Panc1 (cell line): ENCODE measurements around the gene NR0B2. TPM values are rescaled to one million over a fixed set of nuclear protein-coding genes. Genes with fewer than 3 reads are reported as not detected.
A peak's percentile ranks its signal among the peaks of the same experiment; 100 is the strongest.

Experiments
- ATAC-seq: fragments of 200-7000 bp; cut with Tn5 transposase; 2 replicates; pipeline ENCODE4 v1.9.1; 2020; ENCODE audit warnings: mild to moderate bottlenecking, moderate library complexity
- Bru-seq: library from RNA; stranded (reverse); fragments of 400-500 nt; gene quantifications from one replicate; lab custom pipeline; 2021; lab: Mats Ljungman, UMichigan
- BruChase-seq, 2 experiments: library from RNA; stranded (reverse); fragments of 400-500 nt; gene quantifications; one replicate each; lab custom pipeline; 2021; lab: Mats Ljungman, UMichigan
- BruUV-seq: library from RNA; stranded (reverse); fragments of 400-500 nt; replicated peaks from 2 replicates; lab custom pipeline; 2021; lab: Mats Ljungman, UMichigan
- CTCF ChIA-PET: fragments of 300-600 bp; sonication (Branson Sonifier 250); formaldehyde crosslinking; loops from one replicate; lab custom pipeline; 2022; ENCODE audit warnings: antibody characterized with exemption; lab: Charles Lee
- POLR2A ChIA-PET: fragments of 300-600 bp; sonication (Branson Sonifier 250); formaldehyde crosslinking; loops from one replicate; lab custom pipeline; 2022; ENCODE audit warnings: antibody characterized with exemption; lab: Charles Lee
- DNase-seq: peaks from one replicate; pipeline ENCODE4 v3.0.0-alpha.2; 2010; ENCODE audit warnings: low read depth, low spot score
- H3K27ac ChIP-seq: 2 replicates; pipeline ENCODE4 v1.5.1; 2011; ENCODE audit warnings: mild to moderate bottlenecking, low read length, inconsistent platforms
- H3K27me3 ChIP-seq: fragments of 200-500 bp; sonication (Bioruptor generic); 2 replicates; pipeline ENCODE4 v1.6.0; 2014; ENCODE audit warnings: low read length, inconsistent platforms; ENCODE audit not compliant: control insufficient read depth, insufficient read depth
- H3K36me3 ChIP-seq: fragments of 200-500 bp; sonication (Bioruptor generic); 2 replicates; pipeline ENCODE4 v1.5.1; 2014; ENCODE audit warnings: inconsistent platforms, mild to moderate bottlenecking, low read length, moderate library complexity; ENCODE audit not compliant: control insufficient read depth, insufficient read depth
- H3K4me1 ChIP-seq: 2 replicates; pipeline ENCODE4 v1.5.1; 2011; ENCODE audit warnings: inconsistent platforms, mild to moderate bottlenecking, low read length, moderate library complexity; ENCODE audit not compliant: control insufficient read depth, insufficient read depth
- H3K4me3 ChIP-seq, 2 experiments: 2 replicates each; pipeline ENCODE4 v1.5.1; 2011 to 2012; ENCODE audit warnings: low read depth in 2 of 2, low read length in 2 of 2, mild to moderate bottlenecking in 2 of 2, inconsistent platforms in 1 of 2, moderate library complexity in 1 of 2
- H3K9me3 ChIP-seq: fragments of 200-500 bp; sonication (Bioruptor generic); 2 replicates; pipeline ENCODE4 v1.5.1; 2014; ENCODE audit warnings: low read depth, mild to moderate bottlenecking, inconsistent platforms, low read length, moderate library complexity; ENCODE audit not compliant: control insufficient read depth, insufficient read depth
- POLR2AphosphoS5 ChIP-seq: IDR thresholded peaks from 2 replicates; pipeline ENCODE4 v1.6.1; 2012; ENCODE audit warnings: mild to moderate bottlenecking, low read depth, low read length, moderate library complexity
- SIN3A ChIP-seq: IDR thresholded peaks from 2 replicates; pipeline ENCODE4 v1.6.1; 2012; ENCODE audit warnings: low read depth, mild to moderate bottlenecking, low read length, moderate library complexity, borderline replicate concordance; ENCODE audit not compliant: insufficient read depth
- TCF7L2 ChIP-seq: IDR thresholded peaks from 2 replicates; pipeline ENCODE4 v1.6.1; 2011; ENCODE audit warnings: mild to moderate bottlenecking, low read depth, low read length, inconsistent platforms
- in situ Hi-C: cut with HindIII; loops from 2 replicates; pipeline ENCODE4 v1.10.0; 2016; ENCODE audit warnings: low sequenced_read_pairs, low pct_unique_long_range_greater_than_20kb
- intact Hi-C: fragments of 100-400 bp; cut with micrococcal nuclease; formaldehyde crosslinking; loops from one replicate; pipeline ENCODE4 v1.10.0; 2022; ENCODE audit not compliant: unreplicated experiment
- long read RNA-seq: library from polyadenylated mRNA; unstranded; transcript quantifications from one replicate; pipeline ENCODE4 v2.0.0, GENCODE V29; 2021; ENCODE audit not compliant: unreplicated experiment
- polyA plus RNA-seq: library from polyadenylated mRNA; unstranded; fragments of >200 nt; gene quantifications from one replicate; pipeline ENCODE4 v1.2.1, GENCODE V29; 2012; ENCODE audit warnings: missing spikeins; ENCODE audit not compliant: insufficient read length
- total RNA-seq: library from RNA; stranded (reverse); gene quantifications from one replicate; pipeline ENCODE4 v1.2.1, GENCODE V29; 2021; ENCODE audit not compliant: unreplicated experiment
- TF ChIP-seq, protein P1 (sequence below): fragments of 450-650 bp; IDR thresholded peaks from 2 replicates; pipeline ENCODE4 v1.5.1; 2017; ENCODE audit warnings: mild to moderate bottlenecking
- TF ChIP-seq, protein P2 (sequence below), 2 experiments: IDR thresholded peaks; 2 replicates each; pipeline ENCODE4 v1.6.1; 2011 to 2012; ENCODE audit warnings: low read depth in 2 of 2, control low read depth in 1 of 2, low read length in 1 of 2, mild to moderate bottlenecking in 1 of 2, moderate library complexity in 1 of 2; ENCODE audit not compliant: insufficient read depth in 1 of 2

The NR0B2 gene, protein sequence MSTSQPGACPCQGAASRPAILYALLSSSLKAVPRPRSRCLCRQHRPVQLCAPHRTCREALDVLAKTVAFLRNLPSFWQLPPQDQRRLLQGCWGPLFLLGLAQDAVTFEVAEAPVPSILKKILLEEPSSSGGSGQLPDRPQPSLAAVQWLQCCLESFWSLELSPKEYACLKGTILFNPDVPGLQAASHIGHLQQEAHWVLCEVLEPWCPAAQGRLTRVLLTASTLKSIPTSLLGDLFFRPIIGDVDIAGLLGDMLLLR
- total RNA-seq (5.2 TPM), Bru-seq, nascent RNA (percentile 48 among the genes with signal in this experiment), BruChase-seq, experiment 1, labeled RNA remaining after a 2-hour chase (percentile 46 among the genes with signal in this experiment), BruChase-seq, experiment 2, labeled RNA remaining after a 6-hour chase (percentile 27 among the genes with signal in this experiment)
- polyA plus RNA-seq: 19.3 TPM
- long read RNA-seq, transcript NR0B2-201 (2 exons, 1,156 nt): major isoform, 6 of 9 reads
- long read RNA-seq, partial matches to known transcripts: 2 of 9 reads
- long read RNA-seq, other reads (novel, unspliced or antisense): 1 of 9 reads

DNA sequence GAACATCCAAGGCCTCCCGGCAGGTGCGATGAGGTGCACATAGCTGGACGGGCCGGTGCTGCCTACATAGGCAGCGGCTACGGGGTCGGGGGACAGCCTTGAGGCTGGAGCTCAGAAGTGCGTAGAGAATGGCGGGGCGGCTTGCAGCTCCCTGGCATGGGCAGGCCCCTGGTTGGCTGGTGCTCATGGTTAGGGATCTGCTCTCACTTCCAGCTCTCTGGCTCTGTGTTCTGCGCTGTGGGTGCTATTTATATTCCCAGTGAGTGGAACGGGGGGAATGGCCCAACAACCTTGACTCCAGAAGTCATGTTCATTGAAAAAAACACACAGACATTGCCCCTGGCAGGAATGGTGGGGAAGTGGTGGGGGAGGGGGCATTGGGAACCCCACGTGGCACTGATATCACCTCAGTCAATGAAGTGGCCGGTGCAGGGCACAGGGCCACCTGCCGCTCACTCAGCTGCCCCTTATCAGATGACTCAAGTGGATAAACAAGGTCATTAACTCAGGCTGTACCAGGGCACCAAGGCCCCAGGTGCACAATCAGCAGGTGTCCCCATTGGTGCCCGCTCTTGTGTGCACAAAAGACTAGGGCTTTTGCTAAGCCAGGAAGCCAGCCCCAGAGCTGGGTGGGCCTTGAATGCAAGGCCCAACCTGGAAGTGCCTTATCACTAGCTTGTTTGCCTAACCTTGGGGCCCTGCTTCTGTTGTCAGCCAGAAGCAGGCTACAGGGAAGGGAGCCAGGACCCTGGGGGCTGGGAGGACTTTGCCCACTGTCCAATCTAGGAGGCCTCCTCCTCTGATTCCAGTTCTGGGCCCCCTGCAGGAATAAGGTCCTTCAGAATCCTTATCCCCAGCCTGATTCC lies at the start of gene NR0B2:
TSS of gene NR0B2 (minus strand) at position 222 of the 866 bp plus-strand sequence. CDS start at position 187, 35 bp downstream.
- DNase-seq (no peak), ATAC-seq (peak; percentile 89)
- Histone ChIP-seq H3K9me3 (no peaks in the 10 kb centered on the region), H3K4me1 (peaks cover 49% of the 10 kb centered on the region), H3K36me3 (no peaks in the 10 kb centered on the region), H3K4me3 (peak within 1 kb of the TSS; percentile 2 to 33; a peak in 3 of 4 replicates), H3K27me3 (no peaks in the 10 kb centered on the region), H3K27ac (peak within 1 kb of the TSS; percentile 83)
- ChIA-PET POLR2A (interaction anchor here (0.7 kb wide), 1 partner anchor 290 kb away, joined by 3 read pairs; no protein-coding TSS in a partner anchor), CTCF (interaction anchor here (0.6 kb wide), 1 partner anchor 18 kb away, joined by 5 read pairs; no protein-coding TSS in a partner anchor)
- in situ Hi-C loops: no loop called here
- TF ChIP-seq POLR2AphosphoS5: peak; percentile 73
- peak; percentile 81 for TF ChIP-seq TCF7L2
- TF ChIP-seq, protein P1, sequence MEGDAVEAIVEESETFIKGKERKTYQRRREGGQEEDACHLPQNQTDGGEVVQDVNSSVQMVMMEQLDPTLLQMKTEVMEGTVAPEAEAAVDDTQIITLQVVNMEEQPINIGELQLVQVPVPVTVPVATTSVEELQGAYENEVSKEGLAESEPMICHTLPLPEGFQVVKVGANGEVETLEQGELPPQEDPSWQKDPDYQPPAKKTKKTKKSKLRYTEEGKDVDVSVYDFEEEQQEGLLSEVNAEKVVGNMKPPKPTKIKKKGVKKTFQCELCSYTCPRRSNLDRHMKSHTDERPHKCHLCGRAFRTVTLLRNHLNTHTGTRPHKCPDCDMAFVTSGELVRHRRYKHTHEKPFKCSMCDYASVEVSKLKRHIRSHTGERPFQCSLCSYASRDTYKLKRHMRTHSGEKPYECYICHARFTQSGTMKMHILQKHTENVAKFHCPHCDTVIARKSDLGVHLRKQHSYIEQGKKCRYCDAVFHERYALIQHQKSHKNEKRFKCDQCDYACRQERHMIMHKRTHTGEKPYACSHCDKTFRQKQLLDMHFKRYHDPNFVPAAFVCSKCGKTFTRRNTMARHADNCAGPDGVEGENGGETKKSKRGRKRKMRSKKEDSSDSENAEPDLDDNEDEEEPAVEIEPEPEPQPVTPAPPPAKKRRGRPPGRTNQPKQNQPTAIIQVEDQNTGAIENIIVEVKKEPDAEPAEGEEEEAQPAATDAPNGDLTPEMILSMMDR: no peak
- TF ChIP-seq, protein P2, sequence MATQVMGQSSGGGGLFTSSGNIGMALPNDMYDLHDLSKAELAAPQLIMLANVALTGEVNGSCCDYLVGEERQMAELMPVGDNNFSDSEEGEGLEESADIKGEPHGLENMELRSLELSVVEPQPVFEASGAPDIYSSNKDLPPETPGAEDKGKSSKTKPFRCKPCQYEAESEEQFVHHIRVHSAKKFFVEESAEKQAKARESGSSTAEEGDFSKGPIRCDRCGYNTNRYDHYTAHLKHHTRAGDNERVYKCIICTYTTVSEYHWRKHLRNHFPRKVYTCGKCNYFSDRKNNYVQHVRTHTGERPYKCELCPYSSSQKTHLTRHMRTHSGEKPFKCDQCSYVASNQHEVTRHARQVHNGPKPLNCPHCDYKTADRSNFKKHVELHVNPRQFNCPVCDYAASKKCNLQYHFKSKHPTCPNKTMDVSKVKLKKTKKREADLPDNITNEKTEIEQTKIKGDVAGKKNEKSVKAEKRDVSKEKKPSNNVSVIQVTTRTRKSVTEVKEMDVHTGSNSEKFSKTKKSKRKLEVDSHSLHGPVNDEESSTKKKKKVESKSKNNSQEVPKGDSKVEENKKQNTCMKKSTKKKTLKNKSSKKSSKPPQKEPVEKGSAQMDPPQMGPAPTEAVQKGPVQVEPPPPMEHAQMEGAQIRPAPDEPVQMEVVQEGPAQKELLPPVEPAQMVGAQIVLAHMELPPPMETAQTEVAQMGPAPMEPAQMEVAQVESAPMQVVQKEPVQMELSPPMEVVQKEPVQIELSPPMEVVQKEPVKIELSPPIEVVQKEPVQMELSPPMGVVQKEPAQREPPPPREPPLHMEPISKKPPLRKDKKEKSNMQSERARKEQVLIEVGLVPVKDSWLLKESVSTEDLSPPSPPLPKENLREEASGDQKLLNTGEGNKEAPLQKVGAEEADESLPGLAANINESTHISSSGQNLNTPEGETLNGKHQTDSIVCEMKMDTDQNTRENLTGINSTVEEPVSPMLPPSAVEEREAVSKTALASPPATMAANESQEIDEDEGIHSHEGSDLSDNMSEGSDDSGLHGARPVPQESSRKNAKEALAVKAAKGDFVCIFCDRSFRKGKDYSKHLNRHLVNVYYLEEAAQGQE (IDR thresholded peaks at IDR 0.05; ENCODE audit: insufficient read depth in 1 of 2, low read depth in 2 of 2, low read length in 1 of 2): no peak
- TF ChIP-seq SIN3A: 0 out of 2 replicates have a peak, but pooled peaks have one; percentile 66
- intact Hi-C loops: no loop called here
- BruUV-seq: no TSS peak

DNA sequence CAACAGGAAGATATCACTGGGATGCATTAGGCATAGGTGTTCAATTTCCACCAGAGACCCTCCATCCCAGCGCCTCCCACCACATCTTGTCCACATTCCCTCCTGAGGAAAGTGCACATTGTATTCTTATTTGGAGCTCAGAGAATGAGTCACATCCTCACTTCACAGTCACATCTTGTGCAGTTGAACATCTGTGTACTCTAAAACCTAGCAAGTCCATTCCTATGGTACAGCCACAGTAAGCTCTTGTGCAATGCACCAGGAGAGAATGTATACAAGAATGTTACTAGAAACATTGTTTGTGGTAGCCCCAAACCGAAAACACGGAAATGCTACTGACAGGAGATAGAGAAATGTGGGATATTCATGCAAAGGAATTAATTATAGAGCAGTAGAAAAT lies 48.1 kb upstream of the NR0B2 start:
- H3K27ac ChIP-seq: peak overlapping the region; percentile 73; the same call in 1 of the 2 replicates
- peak; percentile 27; the same call in 1 of the 2 replicates for TF ChIP-seq POLR2AphosphoS5
- no peak for TF ChIP-seq TCF7L2
- ATAC-seq (peak; percentile 84), DNase-seq (peak; percentile 65)
- H3K9me3 ChIP-seq: no peaks in the 10 kb centered on the region
- H3K4me1 ChIP-seq: peaks cover 14% of the 10 kb centered on the region
- no peaks in the 10 kb centered on the region; the same call in 1 of the 2 replicates for H3K36me3 ChIP-seq
- BruUV-seq: no TSS peak
- no peaks in the 10 kb centered on the region for H3K27me3 ChIP-seq
- POLR2A ChIA-PET: interaction anchor here (0.6 kb wide), 2 partner anchors 32 to 65 kb away, joined by 3 to 4 read pairs; no protein-coding TSS in a partner anchor
- intact Hi-C loops: no loop called here
- CTCF ChIA-PET: interaction anchor here (0.5 to 0.7 kb wide), 2 partner anchors 193 to 347 kb away, joined by 3 to 8 read pairs; partner anchors contain the start of gene SLC9A1
- peak overlapping the region in 1 of 2 experiments; percentile 62; a peak in 2 of 4 replicates for H3K4me3 ChIP-seq
- in situ Hi-C loops: no loop called here
